KMS-11 (cell line): ENCODE measurements around the gene METAP2.

Experiments
- H2AFZ ChIP-seq: fragments of 200-600 bp; sonication (generic); 2 replicates; pipeline ENCODE4 v1.6.1; 2016; ENCODE audit warnings: antibody characterized with exemption, mixed run types, low read depth
- H3K27ac ChIP-seq: fragments of 200-600 bp; sonication (generic); 2 replicates; pipeline ENCODE4 v1.6.1; 2016; ENCODE audit warnings: mild to moderate bottlenecking, mixed run types
- H3K27me3 ChIP-seq: fragments of 200-600 bp; sonication (generic); 2 replicates; pipeline ENCODE4 v1.6.1; 2017; ENCODE audit warnings: mild to moderate bottlenecking, low read depth, mixed run types, moderate library complexity; ENCODE audit not compliant: insufficient read depth
- H3K36me3 ChIP-seq: fragments of 200-600 bp; sonication (generic); 2 replicates; pipeline ENCODE4 v1.6.1; 2017; ENCODE audit warnings: mild to moderate bottlenecking, mixed run types; ENCODE audit not compliant: insufficient read depth
- H3K4me1 ChIP-seq: fragments of 200-600 bp; sonication (generic); 2 replicates; pipeline ENCODE4 v1.6.1; 2016; ENCODE audit warnings: mild to moderate bottlenecking, low read depth, mixed run types; ENCODE audit not compliant: poor library complexity, severe bottlenecking
- H3K4me2 ChIP-seq: fragments of 200-600 bp; sonication (generic); 2 replicates; pipeline ENCODE4 v1.7.0; 2016; ENCODE audit warnings: mild to moderate bottlenecking, mixed run types
- H3K4me3 ChIP-seq: fragments of 200-600 bp; sonication (generic); IDR thresholded peaks from 2 replicates; pipeline ENCODE4 v1.6.1; 2017; ENCODE audit warnings: low read depth, low read length, mixed read lengths; ENCODE audit not compliant: insufficient read depth
- H3K79me2 ChIP-seq: fragments of 200-600 bp; sonication (generic); 2 replicates; pipeline ENCODE4 v1.6.1; 2016; ENCODE audit warnings: low read depth, mixed run types; ENCODE audit not compliant: insufficient read depth
- H3K9ac ChIP-seq: fragments of 200-600 bp; sonication (generic); 2 replicates; pipeline ENCODE4 v1.6.1; 2016; ENCODE audit warnings: mild to moderate bottlenecking, mixed run types
- H4K20me1 ChIP-seq: fragments of 200-600 bp; sonication (generic); 2 replicates; pipeline ENCODE4 v1.6.1; 2016; ENCODE audit warnings: mild to moderate bottlenecking, mixed run types; ENCODE audit not compliant: insufficient read depth
- CTCF ChIP-seq: fragments of 200-600 bp; sonication (generic); conservative IDR thresholded peaks from 2 replicates; pipeline ENCODE4 v1.6.1; 2017; ENCODE audit warnings: low read depth, mild to moderate bottlenecking, antibody characterized with exemption, low read length, moderate library complexity, mixed read lengths

The METAP2 gene

DNA sequence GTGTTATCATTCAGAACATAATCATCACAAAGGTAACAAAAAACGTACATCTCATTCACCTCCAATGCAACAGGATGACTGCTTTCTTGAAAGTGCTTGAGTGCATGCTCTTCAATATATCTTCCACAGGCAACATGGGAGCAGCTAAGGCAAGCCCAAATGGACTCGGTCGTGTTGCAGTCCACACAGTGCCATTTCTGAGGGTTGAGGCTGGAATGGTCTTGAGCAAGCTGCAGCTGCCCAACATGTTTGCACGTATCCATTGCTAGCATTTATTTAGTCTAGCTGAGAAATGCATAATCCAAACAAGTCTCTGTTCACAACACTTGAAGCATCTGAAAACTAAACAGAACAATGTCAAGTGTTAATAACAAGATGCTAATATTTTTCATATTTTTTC, 60.0 kb downstream of the METAP2 start:
- Histone ChIP-seq H3K27me3 (no peaks in the 10 kb centered on the region), H3K9ac (no peak overlapping the region), H3K4me1 (no peaks in the 10 kb centered on the region), H4K20me1 (no peaks in the 10 kb centered on the region), H3K79me2 (no peaks in the 10 kb centered on the region), H3K4me2 (no peak overlapping the region), H3K27ac (no peak overlapping the region), H3K4me3 (no peak overlapping the region), H3K36me3 (no peaks in the 10 kb centered on the region), H2AFZ (no peak overlapping the region)
- no peak for TF ChIP-seq CTCF

- H3K4me2 ChIP-seq: no peak overlapping the region
- no peak overlapping the region for H3K4me3 ChIP-seq
- no peaks in the 10 kb centered on the region for H4K20me1 ChIP-seq
- H3K36me3 ChIP-seq: no peaks in the 10 kb centered on the region
- H3K27me3 ChIP-seq: no peaks in the 10 kb centered on the region
- H3K9ac ChIP-seq: no peak overlapping the region
- H2AFZ ChIP-seq: no peak overlapping the region
- no peaks in the 10 kb centered on the region for H3K4me1 ChIP-seq
- no peak overlapping the region for H3K27ac ChIP-seq
- TF ChIP-seq CTCF: no peak
- H3K79me2 ChIP-seq: no peaks in the 10 kb centered on the region
Observed at GRCh38 chr12:95538006-95538405, 64.1 kb downstream of the METAP2 start.

DNA sequence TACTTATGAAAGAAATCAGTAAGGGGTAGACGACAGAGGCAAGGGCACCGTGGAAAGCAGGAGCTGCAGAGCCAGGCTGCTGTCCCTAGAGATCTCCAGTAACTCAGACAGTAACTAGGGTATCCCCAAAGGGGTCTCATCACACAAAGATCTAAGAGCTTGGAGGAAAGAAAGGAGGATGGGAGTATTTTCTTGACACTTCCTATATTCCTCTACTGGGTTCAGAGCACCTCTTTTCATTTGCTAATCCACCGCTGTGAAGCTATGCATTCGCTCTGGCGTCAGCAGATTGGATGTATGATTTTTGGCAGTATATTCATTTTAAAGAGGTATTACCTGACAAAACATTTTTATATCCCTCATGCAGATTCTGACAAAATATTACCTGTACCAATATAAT, 64.7 kb downstream of the METAP2 start:
- Histone ChIP-seq H3K4me1 (no peaks in the 10 kb centered on the region), H2AFZ (no peak overlapping the region), H4K20me1 (no peaks in the 10 kb centered on the region), H3K79me2 (no peaks in the 10 kb centered on the region), H3K27ac (no peak overlapping the region), H3K9ac (no peak overlapping the region), H3K4me3 (no peak overlapping the region), H3K27me3 (no peaks in the 10 kb centered on the region), H3K36me3 (no peaks in the 10 kb centered on the region), H3K4me2 (no peak overlapping the region)
- no peak for TF ChIP-seq CTCF

DNA sequence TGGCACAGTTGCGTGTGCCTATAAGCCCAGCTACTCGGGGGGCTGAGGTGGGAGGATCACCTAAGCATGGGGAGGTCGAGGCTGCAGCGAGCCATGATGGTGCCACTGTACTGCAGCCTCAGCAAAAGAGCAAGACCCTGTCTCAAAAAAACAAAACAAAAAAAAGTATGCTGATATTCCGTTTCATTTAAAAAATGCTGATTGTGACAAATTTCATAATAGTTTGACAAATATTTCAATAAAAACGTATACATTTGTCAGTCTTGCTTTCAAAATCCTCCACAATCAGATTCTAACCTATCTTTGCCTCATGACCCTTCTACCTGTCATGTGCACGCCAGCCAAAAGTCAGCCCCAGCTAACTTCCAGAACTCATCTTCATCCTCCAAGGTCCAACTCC, 67.5 kb downstream of the METAP2 start:
- H3K27me3 ChIP-seq: no peaks in the 10 kb centered on the region
- no peaks in the 10 kb centered on the region for H4K20me1 ChIP-seq
- no peak overlapping the region for H3K27ac ChIP-seq
- no peak overlapping the region for H2AFZ ChIP-seq
- no peaks in the 10 kb centered on the region for H3K4me1 ChIP-seq
- no peak overlapping the region for H3K4me2 ChIP-seq
- no peaks in the 10 kb centered on the region for H3K79me2 ChIP-seq
- no peak overlapping the region for H3K9ac ChIP-seq
- no peaks in the 10 kb centered on the region for H3K36me3 ChIP-seq
- no peak for TF ChIP-seq CTCF
- H3K4me3 ChIP-seq: no peak overlapping the region

DNA sequence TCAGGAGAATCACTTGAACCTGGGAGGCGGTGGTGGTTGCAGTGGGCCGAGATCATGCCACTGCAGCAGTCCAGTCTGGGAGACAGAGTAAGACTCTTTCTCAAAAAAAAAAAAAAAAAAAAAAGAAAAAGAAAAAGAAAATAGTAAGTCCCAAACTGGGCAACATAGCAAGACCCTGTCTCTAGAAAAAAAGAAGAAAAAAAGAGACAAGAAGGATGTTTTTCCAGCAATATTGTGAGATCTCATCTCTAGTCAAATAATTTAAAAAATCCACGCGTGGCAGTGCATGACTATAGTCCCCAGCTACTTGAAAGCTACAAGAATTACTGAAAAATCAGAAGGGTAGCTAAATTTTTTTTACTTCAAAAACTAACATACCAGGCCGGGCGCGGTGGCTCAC, 69.4 kb downstream of the METAP2 start:
- no peak for TF ChIP-seq CTCF
- H3K79me2 ChIP-seq: no peaks in the 10 kb centered on the region
- no peaks in the 10 kb centered on the region for H3K4me1 ChIP-seq
- no peak overlapping the region for H3K4me2 ChIP-seq
- H3K9ac ChIP-seq: no peak overlapping the region
- no peaks in the 10 kb centered on the region for H4K20me1 ChIP-seq
- no peak overlapping the region for H2AFZ ChIP-seq
- no peak overlapping the region for H3K27ac ChIP-seq
- H3K36me3 ChIP-seq: no peaks in the 10 kb centered on the region
- no peak overlapping the region for H3K4me3 ChIP-seq
- H3K27me3 ChIP-seq: no peaks in the 10 kb centered on the region
